Activated CD8-positive, alpha-beta memory T cell treated with anti-CD3 and anti-CD28 coated beads, Interleukin-2, amount 50 U/mL, for 1 hour (primary cell): ENCODE results near the gene COL6A2.
"Not testable (repeated sequence)": the region's sequence is repeated elsewhere in the genome, so short reads cannot be mapped to it uniquely, and the experiment has no call there.

Source experiments
- DNase-seq: peaks from one replicate; pipeline ENCODE4 v3.0.0-alpha.2; 2020; ENCODE audit errors: extremely low read depth

Gene COL6A2

DNA sequence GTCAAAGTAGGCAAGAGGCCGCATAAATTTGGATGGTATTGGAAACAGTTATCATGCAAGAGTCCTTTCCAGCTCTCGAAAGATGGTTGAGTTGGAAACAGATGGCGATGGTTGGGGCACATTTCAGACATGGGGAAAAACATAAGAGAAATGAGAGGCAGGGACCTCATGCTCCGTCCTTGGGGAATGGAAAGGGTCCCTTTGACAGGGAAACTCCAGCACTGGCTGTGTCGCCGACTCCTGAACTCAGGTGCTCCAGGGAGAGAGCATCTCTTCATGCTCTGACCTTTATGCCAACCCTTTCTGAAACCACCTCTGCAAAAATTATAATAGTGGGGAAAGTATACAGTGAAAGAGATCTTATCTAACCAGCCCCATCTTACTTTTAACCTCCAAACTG, 36.8 kb upstream of the COL6A2 start:
- DNase-seq = no peak

DNA sequence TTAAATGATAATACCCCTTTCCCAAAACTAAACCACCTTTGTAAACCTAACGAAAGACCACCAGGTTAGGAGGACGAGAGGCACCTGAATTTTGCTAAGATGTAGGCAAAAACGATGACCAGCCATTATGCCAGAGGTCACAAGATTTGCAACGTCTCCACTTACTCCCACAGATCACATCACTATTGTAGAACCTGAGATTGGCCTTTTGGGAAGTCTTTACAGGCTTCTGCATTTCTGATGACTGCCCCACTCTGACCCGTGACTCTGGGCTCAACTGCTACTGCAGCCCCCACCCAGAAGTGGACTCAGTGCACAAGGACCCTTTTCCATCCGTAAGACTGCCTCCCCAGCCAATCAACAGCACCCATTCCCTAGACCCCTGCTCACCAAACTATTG, 36.4 kb upstream of the COL6A2 start:
- no peak for DNase-seq

DNA sequence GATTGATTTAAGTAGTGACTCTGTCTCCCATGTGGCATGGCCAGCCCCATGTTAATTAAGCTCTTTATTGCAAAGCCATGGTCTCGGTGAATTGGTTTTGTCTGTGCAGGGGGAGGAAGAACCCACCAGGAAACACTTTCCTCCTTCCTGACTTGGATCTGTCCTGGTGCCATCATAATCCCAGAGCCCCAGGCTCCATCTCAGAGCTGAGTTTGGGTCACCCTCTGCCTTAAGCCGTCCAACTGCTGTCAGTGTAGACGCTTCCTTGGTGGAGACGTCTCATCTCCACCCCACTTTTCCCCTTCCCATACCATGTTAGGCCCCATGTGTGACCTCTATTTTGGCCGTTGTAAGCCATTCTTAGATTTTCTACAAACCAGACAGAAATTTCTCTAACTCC, 36.0 kb upstream of the COL6A2 start:
- no peak for DNase-seq

DNA sequence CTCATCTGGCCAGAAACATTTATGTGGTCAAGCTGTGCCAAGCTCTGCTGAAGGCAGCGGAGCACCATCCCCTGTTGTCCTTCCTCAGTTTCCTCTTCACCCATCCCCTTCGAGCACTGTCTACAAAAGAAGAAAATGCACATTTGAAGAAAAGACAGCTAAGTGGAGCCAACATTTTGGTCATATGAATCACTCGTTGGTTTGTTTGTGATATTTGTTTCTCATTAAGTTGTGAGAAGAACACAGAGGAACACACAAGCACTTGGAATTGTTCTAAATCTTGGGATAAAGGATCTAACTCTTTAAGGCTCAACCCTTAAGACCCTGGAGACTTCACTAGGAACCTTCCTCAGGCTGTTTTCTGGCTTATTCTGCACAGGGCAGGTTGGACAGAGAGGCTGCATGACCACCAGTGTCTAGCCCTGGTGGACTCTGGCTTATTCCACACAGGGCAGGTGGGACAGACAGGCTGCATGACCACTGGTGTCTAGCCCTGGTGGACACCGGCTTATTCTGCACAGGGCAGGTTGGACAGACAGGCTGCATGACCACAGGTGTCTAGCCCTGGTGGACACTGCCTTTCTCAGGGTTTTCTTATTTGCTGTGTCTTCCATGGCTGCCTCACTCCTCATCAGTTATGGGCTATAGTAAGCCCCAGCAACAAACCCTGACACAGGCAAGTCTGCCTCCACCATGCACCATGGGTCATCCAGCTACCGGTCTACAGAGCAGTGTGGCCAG, 35.3 kb upstream of the COL6A2 start:
- no peak for DNase-seq

DNA sequence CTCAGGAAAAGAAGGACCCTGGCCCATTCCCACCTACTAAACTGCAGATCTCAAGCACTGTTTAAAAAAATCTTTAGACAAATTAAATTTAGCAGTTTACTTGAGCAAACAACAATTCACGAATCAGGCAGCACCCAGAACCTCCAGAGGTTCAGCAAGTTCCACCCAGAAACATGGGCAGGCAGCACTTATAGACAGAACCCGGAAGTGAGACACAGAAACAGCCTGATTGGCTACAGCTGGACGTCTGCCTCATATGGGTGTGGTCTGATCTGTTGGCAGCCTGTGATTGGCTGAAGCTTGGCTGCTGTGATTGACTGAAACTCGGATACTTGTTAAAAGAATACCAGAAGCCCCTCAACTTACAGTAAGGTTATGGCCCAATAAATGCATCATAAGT, 34.7 kb upstream of the COL6A2 start:
- no peak for DNase-seq

DNA sequence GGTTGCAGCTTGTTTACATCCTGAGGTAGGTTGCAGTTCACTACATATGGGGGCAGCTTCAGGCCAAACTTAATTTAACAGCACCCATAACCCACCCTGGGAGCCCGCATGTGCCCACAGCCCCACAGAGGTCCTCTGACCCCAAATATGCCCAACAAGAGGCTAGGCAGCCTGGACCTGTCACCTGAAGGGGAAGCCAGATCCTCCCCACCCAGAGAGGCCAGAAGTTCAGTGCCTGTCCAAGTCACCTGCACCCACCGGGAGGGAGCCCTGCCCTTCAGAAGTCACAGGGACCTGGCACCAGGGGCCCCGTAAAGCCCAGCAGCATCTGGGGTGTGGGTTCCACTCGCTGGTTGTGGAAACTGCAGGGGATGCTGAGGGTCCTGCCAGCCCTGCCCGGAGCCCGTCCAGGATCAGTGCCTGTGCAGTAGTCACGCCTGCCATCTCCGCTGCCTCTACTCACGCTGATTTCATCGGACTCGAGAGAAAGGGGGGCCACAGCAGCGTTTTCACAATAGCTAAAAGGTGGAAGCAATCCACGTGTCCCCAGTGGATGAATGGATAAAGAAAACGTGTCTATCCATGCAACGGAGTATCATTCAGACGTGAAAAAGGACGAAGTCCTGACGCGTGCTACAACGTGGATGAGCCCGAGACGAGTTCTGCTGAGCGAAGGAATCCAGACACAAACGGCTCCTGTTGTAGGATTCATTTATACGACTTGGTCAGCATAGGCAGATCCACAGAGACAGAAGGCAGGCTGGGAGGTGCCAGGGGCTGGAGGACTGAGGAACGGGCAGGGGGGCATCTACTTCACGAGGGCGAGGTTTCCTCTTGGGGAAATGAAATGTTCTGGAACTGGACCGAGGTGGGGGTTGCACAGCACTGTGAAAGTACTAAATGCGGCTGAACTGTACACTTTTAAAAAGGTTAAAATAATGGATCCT, 33.9 kb upstream of the COL6A2 start:
- DNase-seq = no peak

DNA sequence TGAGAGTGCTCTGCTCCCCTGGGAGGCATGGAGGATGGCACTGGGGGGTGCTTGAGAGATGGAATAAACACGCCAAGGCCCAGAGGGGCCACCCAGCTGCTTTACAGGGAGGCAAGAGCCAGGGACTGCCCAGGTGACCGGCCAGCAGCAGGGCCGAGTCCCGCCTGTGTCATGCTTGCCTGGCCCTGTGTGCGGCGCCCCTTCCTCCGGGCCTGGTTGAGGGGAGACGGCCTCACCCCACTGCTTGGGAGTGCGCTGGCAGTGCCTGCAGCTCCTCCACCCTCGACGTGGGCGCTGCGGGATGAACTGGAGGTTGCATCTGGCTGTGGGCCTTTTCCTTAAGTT, 33.1 kb upstream of the COL6A2 start:
- DNase-seq = no peak

DNA sequence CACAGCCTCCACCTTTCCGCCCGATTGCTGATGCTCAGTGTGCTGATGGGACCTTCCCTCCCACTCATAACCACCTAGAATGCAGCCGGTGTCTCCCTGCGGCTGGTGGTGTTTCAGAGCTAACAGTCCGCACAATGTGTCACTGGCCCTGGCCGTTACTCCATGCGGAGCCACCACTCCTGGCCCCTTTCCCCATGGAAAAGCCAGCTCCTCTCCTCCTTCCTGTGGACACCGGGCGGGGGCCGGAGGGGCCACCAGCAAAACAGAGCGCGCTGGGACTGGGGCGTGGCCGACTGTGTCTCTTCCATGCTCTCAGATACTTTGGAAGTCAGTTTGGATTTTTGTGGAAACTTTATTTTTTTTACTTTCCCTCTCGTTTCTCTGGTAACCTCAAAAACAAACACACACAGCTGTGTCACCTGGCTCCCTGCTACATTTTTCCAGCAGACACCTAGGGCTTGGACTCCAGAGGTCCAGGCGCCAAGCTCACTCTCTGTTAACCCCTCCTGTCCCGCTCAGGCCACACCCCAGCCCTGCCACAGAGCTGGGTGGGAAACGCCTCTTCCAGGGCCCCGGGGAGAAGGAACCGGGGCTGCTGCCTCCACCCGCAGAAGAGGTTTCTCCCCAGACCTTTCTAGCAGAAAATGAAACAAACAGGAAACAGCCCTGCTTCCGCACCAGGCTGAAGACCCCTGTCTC, 32.5 kb upstream of the COL6A2 start:
- no peak for DNase-seq

DNA sequence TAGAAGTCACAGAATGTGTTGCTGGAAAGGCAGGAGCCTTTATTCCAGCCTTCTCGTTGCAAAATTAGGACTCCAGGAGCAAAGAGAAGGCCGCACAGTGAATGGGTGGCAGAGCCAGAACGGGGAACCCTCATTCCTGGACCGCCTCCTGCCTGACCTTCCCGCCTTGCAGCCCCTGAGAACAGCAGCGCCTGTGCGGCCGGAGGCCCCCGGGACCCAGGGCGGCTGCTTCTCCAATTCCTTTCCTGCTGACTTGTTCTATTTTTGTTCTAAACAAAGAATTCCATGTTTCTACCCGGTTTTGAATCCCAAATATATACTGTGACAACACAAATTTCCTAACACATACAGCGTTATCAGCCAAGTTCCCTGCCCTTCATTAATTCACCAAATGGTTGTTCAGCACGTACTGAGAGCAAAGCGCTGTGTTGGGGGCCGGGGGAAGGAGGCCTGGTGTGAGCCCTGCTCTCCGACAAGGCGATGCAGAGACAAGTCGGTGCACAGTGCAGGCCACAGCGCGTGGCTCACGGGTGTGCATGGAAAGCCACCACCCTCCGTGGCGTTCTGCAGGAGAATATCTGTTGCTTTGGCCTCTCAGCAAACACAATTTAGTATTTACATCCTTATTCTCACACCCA, 31.9 kb upstream of the COL6A2 start:
- DNase-seq = no peak

DNA sequence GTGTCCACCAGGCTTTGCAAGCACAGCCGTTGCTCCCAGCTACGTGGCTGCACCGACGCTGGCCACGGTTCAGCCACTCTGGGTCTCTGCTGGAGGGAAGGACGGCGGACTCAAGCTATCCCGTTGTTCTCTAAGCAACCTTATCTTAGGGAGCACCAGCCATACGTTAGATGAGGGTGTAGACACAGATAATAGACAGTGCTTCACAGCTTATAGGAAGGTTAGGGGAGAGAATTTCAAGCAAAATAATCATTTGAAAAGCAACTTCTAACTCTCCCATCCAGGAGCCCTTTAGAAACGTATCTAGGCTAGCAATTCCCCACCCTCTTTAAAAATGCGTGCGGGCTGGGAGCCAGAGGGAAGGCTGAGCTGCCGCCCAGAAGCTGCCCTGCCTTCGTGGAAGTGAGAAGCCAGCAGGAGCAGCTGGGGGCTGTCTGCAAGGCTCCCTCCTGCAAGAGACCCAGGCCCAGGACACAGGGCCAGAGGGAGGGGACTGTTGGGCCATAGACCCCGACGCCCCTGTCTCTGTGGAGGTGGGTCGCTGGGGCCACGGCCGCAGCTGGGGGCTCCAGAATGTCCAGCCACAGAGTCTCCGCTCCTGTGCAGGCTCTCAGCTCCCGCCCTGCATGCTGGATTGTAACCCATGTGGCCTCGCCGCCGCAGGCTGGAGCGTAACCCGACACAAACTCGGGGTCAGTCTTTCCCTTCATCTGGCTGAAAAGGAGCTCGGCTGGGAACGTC, 31.2 kb upstream of the COL6A2 start:
- DNase-seq = no peak

DNA sequence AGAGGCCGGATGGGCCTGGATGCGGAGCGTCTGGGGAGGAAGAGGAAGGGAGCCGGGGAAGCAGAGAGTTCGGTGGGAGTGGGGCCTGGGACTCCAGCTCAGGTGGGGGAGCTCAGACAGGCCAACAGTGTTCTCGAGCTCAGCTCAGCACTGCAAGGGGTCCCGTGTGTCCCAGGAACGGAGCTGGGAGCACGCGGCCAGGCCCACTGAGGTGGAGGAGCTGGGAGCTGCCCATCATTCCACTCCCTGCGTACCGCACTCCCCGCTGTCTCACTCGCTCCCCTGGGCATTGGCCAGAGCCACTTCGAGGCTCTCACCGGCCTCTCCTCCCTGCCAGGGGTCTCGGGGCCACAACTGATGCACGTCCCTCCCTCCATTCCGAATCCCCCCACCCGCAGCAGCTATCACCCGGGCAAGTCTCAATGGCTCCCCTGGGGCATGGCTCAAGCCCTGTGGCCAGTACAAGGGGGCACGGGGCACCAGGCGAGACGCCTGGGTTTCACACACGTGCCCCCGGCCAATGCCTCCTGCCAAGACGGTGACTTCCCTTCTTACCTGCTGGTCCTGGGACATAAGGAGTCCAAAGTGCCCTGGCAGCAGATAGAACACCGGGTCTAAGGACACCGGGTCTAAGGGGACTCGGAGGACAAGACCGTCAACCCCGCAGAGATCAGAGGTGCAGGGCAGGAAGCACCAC, 30.3 kb upstream of the COL6A2 start:
- DNase-seq = no peak

DNA sequence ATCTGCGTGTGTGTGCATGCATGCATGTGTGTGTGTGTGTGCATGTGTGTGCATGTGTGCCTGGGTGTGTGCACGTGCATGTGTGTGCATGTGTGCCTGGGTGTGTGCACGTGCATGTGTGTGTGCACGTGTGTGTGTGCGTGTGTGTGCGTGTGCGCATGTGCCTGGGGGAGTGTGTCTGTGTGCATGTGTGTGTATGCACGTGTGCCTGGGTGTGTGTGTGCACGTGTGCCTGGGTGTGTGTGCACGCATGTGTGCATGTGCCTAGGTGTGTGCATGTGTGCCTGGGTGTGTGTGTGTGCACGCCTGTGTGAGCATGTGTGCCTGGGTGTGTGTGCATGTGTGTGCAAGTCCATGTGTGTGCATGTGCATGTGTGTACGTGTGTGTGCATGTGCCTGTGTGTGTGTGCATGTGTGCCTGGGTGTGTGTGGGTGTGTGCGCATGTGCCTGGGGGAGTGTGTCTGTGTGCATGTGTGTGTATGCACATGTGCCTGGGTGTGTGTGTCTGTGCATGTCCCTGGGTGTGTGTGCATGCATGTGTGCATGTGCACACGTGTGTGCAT, 29.3 kb upstream of the COL6A2 start:
- no peak for DNase-seq

DNA sequence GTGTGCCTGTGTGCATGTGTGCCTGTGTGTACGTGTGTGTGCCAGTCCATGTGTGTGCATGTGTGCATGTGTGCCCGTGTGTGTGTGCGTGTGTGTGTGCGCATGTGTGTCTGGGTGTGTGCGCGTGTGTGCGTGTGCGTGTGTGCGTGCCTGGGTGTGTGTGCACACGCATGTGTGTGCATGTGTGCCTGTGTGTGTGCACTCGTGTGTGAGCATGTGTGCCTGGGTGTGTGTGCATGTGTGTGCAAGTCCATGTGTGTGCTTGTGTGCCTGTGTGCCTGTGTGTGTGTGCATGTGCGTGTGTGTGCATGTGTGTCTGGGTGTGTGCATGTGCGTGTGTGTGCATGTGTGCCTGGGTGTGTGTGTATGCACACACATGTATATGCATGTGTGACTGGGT, 28.7 kb upstream of the COL6A2 start:
- DNase-seq = no peak

DNA sequence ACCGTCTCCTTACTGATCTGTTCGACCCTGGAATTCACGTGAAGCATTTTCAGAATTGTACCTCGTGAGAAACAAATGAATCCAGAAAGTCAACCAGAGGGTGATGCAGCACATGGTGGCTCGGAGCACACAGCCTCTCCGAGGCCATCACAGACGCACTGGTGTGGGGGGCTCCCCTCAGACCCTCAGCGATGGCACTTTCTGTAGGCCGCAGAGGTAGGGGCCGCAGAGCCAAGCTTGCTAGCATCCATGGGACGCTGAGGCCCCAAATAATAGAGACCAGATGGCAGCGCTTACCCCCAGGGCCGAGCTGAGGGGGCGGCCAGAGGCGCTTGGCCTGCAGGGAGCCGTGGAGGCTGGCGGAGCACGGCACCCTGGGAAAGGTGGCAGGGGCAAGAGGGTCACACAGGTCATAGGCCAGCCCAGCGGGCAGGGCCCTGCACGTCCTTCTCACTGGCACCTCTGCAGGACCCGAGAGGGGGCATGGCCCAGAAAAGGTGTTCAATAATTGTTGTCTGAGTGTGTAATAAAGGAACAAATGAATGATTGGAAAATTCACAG, 28.1 kb upstream of the COL6A2 start:
- no peak for DNase-seq

DNA sequence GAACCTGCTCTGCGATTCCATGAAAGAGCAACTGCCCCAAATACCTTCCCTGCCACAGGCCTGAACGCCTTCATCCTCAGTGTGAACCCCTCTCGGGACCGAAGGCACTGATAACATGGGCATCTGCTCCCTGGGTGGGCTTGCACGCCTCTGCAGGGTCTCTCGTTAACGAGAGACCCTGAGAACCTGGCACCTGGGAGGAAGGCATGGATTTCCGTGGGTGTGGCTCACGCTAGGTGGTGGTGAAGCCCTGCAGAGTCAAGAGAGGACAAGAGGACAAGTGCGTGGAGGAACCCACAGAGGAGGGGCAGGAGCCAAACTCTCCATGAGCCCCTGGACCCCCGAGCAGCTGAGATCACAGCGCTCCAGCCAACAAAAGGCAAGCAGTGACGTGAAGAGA, 26.8 kb upstream of the COL6A2 start:
- no peak for DNase-seq

DNA sequence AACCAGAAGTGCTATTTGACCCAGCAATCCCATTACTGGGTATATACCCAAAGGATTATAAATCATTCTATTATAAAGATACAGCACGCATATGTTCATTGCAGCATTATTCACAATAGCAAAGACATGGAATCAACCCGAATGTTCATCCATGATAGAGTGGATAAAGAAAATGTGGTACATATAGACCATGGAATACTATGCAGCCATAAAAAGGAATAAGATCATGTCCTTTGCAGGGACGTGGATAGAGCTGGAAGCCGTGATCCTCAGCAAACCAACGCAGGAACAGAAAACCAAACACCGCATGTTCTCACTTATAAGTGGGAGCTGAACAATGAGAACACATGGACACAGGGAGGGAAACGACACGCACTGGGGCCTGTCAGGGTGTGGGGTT, 21.2 kb upstream of the COL6A2 start:
- DNase-seq = not testable (repeated sequence)

DNA sequence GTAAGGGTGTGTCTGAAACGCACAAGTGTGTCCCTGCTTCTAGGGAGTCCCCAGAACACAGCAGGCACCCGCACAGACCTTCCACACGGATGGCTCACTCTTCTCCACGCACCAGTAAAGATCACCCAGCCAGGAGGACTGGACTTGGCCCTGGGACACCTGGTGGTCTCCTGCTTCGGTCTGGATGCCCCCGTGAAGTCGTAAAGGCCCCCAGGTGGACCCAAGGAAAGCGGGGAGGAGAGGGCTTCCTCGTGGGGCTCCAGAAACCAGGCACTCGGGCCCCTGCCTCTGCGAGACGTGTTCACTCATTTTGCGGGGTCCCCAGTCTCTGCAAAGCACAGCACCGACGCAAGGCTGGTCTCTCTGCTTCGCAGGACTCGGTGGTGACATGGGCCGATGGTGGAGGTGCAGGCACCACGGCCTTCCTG, 20.2 kb upstream of the COL6A2 start:
- DNase-seq = no peak

DNA sequence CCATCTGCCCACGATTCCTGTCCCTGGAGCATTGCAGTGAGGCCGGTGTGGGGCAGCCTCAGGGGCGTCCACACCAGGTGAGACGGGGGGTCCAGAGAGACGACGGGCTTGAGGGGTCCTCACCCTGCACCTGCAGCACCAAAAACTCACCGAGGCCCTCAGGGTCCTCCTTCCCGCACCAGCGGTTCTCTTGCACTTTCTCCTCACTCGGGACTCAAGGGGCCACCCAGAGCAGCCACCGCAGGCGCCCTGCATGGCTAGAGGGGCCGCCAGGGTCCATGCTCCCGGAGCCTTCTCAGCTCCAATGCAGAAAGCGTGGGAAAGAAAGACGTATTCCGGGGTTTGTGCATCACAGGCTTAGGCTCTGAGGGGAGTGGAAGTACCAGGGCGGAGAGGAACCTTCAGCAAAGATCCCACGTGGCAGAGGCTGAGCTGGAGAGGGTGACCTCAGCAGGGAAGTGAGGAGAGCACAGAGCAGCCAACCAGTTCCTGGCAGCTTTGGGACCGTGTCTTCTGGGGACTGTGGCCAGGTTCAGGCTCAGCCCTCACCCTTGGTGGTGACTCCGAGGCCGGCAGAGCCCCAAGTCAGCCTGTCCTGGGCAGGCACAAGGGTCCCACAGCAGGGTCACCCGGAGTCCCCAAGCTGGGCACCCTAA, 19.5 kb upstream of the COL6A2 start:
- DNase-seq = no peak

DNA sequence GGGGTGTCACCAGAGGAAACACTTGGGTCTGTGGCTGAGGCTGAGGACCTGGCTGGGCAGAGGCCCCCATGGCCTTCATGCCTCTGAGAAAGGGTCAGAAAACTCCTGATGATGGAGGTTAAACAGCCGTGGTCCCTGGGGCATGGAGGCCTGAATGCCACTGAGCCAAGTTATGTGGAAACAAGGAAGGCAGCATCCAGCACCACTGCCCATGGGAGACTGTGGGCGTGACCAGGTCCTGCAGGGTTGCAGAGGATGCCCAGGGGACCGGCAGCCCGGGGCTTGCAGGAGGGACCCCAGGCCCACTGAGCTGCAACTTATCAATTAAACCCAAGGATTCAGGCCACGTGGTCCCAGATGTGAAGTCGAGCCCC, 18.9 kb upstream of the COL6A2 start:
- no peak for DNase-seq
